Coronary artery (tissue), 2 donors: Measurements from ENCODE around the gene RASGRP2.

Source experiments
- DNase-seq: peaks from one replicate; pipeline ENCODE4 v3.0.0-alpha.2; 2017; ENCODE audit warnings: low spot score
- H3K27ac ChIP-seq, 2 donors: fragments of 200-600 bp; sonication (generic); one replicate each; pipeline ENCODE4 v1.5.1; 2016 to 2019
- H3K4me3 ChIP-seq: fragments of 200-600 bp; sonication (generic); 2 replicates; pipeline ENCODE4 v1.5.1; 2016; ENCODE audit warnings: mild to moderate bottlenecking, moderate library complexity
- CTCF ChIP-seq: fragments of 200-600 bp; sonication (generic); IDR thresholded peaks from one replicate; pipeline ENCODE4 v1.5.1; 2019; ENCODE audit warnings: antibody characterized with exemption

Gene RASGRP2

DNA sequence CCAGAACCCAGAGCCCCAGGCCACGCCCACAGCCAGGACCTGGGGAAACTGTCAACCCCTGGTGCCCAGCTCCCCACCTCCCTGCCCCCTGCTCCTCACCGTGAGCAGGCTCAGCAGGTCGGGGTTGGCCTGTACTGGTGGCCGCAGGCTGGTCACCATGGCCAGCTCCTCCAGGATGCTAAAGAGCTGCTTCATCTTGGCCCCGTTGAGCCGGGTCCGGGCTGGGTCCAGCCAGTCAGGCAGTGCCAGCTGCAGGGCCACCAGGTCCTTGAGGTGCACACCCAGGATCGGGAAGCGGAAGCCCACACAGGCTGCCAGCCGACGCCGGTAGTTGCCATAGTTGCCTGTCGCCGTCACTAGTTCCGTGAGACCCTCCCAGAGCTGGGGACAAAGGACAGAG, 7.3 kb downstream of the RASGRP2 start:
- TF ChIP-seq CTCF: no peak
- Histone ChIP-seq H3K4me3 (no peak overlapping the region), H3K27ac (no peak overlapping the region)
- DNase-seq: no peak

DNA sequence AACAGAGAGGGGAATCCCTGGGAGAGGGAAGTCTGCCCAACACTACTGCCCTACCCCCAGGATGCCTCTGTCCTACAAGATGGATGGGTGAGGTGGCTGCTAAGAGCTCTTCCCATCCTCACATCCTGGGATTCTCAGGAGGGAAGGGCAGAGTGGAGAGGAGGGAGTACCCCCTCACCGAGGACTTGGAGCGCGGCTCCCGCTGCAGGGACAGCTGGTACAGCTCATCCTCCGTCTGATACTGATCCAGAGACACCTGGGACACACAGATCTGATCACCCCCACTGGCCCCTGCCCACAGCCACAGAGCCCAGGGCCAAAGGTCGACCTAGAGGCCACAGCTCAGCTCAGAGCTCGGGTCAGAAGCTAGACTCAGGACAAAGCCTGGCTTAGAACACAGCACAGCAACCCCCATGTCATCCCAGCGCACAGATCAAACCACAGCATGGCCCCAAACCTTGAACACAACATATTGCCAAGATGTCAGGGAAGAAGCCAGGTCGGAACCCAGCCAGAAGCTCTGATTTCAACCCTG, 8.2 kb downstream of the RASGRP2 start:
- no peak for TF ChIP-seq CTCF
- Histone ChIP-seq H3K4me3 (no peak overlapping the region), H3K27ac (no peak overlapping the region)
- DNase-seq: no peak

DNA sequence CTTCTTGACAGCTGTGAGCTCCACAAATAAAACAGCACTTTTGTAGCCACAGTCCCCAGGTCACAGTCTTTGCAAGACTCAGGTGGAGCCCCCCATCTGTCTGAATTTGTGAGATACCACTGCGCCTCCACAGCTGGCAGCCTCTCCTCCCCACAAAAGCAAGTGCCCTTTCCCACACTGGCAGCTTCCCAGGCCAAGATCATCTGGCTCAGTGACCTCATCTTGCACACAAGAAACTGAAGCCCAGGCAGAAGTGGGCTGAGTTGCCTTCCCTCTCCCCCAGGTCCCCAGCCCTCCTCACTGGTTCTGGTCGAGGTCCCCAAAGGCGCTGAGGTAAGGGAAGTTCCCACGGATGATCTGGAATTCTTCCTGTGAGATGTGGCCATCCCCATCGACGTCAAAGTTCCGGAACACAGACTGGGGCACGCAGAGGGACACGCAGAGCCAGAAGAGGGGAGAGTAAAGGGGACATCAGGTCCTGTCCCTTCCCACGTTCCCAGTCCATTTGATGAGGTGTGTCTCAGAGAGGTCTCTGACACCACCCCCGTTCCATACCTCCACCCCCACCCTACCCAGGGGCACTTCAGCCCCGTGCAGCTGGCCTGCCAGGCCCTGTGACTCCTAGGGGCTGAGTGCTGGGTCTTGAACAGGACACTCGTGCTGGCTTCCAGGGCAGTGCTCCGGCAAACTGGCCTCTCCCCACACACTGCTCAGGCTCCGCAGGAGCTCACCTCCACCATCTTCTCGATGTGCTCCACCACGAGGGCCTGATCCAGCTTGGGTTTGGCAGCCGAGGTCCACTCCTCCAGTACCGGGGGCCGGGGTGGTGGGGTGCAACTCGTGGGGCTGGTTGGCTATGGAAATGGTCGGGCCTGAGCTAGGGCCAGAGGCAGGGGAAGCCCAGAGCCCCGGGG, 8.9 kb downstream of the RASGRP2 start:
- Histone ChIP-seq H3K4me3 (no peak overlapping the region), H3K27ac (no peak overlapping the region)
- TF ChIP-seq CTCF: no peak
- DNase-seq: no peak

GRCh38 chr11:64731601-64732000, 12.3 kb downstream of the RASGRP2 start:
- Histone ChIP-seq H3K27ac (no peak overlapping the region), H3K4me3 (no peak overlapping the region)
- no peak for TF ChIP-seq CTCF
- no peak for DNase-seq

- H3K27ac ChIP-seq: no peak overlapping the region
- H3K4me3 ChIP-seq: no peak overlapping the region
- TF ChIP-seq CTCF: no peak
- no peak for DNase-seq
These were observed 14.0 kb downstream of the RASGRP2 start for GRCh38 chr11:64729851-64730382.

DNA sequence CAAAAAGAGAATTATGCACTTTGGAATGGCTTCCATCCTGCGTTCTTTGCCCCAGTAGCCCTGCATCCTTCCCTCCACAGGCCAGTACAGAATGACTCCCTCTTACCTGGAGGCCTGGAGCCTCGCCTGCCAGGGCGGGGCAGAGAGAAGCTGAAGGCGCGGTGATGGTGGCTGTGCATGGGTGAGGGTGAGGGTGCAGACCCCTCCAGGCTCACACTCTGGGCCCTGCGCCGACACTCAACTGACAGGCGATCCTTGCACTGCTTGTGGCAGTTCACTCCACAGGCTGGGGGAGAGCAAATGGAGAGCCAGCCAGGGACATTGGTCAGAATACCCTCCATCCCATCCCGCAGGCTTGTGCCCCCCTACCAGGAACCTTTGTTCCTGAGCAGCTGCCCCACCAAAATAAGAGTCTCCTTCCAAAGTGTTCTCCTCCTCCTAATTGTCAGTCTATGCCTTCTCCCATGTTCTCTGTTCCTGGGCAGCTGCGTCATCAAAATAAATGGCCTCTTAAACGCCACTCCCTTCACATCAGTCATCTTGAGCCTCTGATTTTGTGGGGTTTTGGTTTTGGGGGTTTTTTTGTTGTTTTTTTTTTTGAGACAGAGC, 15.1 kb downstream of the RASGRP2 start:
- Histone ChIP-seq H3K27ac (no peak overlapping the region), H3K4me3 (no peak overlapping the region)
- DNase-seq: no peak
- no peak for TF ChIP-seq CTCF
